ENCODE results near the gene GIN1.
"Not testable (repeated sequence)": the region's sequence is repeated elsewhere in the genome, so short reads cannot be mapped to it uniquely, and the experiment has no call there.

GIN1 gene

DNA sequence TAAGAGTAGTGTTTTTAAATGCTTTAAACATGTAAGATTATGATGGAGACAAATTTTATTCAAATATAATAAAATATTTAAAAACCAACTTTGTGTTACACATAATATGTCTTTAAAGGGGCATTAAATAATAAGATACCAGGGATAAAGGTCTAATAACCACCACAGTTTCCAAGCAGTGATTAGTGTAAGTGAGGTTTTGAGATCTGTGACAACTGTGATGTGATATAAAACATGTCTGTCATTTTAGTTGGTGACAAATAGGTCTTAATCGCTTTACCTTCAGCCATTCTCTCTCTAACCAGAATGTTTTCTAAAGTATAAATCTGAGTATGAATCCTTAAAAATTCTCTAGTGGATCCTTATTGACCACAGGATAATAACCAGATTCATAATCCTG, 28.3 kb upstream of the GIN1 start:
- DNase-seq (ENCODE audit: low read depth in 1 of 2, low spot score in 1 of 2), result no peak
- H3K27me3 ChIP-seq (ENCODE audit: insufficient read depth, poor library complexity, severe bottlenecking), result no peaks in the 10 kb centered on the region
- no peak overlapping the region for H3K4me3 ChIP-seq (replicated peaks; ENCODE audit: insufficient read depth, low read length)
- no peak overlapping the region for H3K27ac ChIP-seq (replicated peaks)
- TF ChIP-seq, protein P1, sequence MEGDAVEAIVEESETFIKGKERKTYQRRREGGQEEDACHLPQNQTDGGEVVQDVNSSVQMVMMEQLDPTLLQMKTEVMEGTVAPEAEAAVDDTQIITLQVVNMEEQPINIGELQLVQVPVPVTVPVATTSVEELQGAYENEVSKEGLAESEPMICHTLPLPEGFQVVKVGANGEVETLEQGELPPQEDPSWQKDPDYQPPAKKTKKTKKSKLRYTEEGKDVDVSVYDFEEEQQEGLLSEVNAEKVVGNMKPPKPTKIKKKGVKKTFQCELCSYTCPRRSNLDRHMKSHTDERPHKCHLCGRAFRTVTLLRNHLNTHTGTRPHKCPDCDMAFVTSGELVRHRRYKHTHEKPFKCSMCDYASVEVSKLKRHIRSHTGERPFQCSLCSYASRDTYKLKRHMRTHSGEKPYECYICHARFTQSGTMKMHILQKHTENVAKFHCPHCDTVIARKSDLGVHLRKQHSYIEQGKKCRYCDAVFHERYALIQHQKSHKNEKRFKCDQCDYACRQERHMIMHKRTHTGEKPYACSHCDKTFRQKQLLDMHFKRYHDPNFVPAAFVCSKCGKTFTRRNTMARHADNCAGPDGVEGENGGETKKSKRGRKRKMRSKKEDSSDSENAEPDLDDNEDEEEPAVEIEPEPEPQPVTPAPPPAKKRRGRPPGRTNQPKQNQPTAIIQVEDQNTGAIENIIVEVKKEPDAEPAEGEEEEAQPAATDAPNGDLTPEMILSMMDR (IDR thresholded peaks at IDR 0.05; ENCODE audit: insufficient read depth, low read length), result no peak
- no peak for TF ChIP-seq GABPA (IDR thresholded peaks at IDR 0.05; ENCODE audit: low read depth)
- TF ChIP-seq, protein P2, sequence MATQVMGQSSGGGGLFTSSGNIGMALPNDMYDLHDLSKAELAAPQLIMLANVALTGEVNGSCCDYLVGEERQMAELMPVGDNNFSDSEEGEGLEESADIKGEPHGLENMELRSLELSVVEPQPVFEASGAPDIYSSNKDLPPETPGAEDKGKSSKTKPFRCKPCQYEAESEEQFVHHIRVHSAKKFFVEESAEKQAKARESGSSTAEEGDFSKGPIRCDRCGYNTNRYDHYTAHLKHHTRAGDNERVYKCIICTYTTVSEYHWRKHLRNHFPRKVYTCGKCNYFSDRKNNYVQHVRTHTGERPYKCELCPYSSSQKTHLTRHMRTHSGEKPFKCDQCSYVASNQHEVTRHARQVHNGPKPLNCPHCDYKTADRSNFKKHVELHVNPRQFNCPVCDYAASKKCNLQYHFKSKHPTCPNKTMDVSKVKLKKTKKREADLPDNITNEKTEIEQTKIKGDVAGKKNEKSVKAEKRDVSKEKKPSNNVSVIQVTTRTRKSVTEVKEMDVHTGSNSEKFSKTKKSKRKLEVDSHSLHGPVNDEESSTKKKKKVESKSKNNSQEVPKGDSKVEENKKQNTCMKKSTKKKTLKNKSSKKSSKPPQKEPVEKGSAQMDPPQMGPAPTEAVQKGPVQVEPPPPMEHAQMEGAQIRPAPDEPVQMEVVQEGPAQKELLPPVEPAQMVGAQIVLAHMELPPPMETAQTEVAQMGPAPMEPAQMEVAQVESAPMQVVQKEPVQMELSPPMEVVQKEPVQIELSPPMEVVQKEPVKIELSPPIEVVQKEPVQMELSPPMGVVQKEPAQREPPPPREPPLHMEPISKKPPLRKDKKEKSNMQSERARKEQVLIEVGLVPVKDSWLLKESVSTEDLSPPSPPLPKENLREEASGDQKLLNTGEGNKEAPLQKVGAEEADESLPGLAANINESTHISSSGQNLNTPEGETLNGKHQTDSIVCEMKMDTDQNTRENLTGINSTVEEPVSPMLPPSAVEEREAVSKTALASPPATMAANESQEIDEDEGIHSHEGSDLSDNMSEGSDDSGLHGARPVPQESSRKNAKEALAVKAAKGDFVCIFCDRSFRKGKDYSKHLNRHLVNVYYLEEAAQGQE (IDR thresholded peaks at IDR 0.05; ENCODE audit: insufficient replicate concordance, low read depth), result no peak
- TF ChIP-seq POLR2AphosphoS5 (IDR thresholded peaks at IDR 0.05; ENCODE audit: low read depth), result no peak
- TF ChIP-seq SPI1 (IDR thresholded peaks at IDR 0.05; ENCODE audit: borderline replicate concordance, low read depth), result no peak

DNA sequence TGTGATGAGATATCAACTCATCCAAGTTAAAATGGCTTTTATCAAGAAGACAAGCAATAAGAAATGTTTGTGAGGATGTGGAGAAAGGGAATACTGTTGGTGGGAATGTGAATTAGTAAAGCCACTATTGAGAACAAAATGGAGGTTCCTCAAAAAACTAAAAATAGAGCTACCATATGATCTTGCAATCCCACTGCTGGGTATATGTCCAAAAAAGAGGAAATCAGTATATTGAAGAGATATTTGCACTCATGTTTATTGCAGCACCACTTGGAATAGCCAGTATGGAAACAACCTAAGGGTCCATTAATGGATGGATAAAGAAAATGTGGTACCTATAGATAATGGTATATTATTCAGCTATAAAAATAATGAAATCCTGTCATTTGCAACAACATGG, 25.3 kb upstream of the GIN1 start:
- Histone ChIP-seq H3K27ac (replicated peaks) (no peak overlapping the region), H3K27me3 (ENCODE audit: insufficient read depth, poor library complexity, severe bottlenecking) (no peaks in the 10 kb centered on the region), H3K4me3 (replicated peaks; ENCODE audit: insufficient read depth, low read length) (no peak overlapping the region)
- TF ChIP-seq, protein P1 (IDR thresholded peaks at IDR 0.05; ENCODE audit: insufficient read depth, low read length), result no peak
- peak; percentile 72 for TF ChIP-seq SPI1 (IDR thresholded peaks at IDR 0.05; ENCODE audit: borderline replicate concordance, low read depth)
- no peak for DNase-seq (ENCODE audit: low read depth in 1 of 2, low spot score in 1 of 2)

DNA sequence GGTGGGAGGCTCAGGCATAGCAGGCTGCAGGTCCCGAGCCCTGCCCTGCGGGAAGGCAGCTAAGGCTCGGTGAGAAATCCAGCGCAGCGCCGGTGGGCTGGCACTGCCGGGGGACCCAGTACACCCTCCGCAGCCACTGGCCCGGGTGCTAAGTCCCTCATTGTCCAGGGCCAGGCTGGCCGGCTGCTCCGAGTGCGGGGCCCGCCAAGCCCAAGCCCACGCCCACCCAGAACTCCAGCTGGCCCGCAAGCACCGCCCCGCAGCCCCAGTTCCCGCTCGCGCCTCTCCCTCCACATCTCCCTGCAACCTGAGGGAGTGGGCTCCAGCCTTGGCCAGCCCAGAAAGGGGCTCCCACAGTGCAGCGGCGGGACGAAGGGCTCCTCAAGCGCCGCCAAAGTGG, 22.2 kb upstream of the GIN1 start:
- not testable (repeated sequence) for H3K4me3 ChIP-seq (replicated peaks; ENCODE audit: insufficient read depth, low read length)

DNA sequence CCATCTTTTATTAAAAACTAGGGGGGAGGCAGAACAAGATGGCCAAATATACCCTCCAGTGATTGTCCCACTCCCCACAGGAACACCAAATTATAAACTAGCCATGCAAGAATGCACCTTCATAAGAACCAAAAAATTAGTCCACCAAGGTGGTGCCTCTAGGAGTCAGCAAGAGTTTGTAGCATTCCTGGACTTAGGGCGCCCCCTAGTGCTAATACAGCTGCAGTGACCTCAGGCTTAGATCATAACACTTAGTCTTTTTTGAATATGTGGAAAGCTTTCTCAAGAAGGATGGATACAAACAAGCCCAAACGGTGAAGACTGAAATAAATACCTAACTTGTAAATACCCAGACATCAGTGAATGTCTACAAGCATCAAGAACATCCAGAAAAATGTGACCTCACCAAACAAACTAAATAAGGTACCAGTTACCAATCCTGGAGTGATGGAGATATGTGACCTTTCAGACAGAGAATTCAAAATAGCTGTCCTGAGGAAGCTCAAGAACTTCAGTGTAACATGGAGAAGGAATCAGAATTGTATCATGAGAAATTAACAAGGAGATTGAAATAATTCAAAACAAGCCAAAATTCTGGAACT, 19.4 kb upstream of the GIN1 start:
- Histone ChIP-seq H3K27ac (replicated peaks) (no peak overlapping the region), H3K27me3 (ENCODE audit: insufficient read depth, poor library complexity, severe bottlenecking) (no peaks in the 10 kb centered on the region), H3K4me3 (replicated peaks; ENCODE audit: insufficient read depth, low read length) (no peak overlapping the region)
- TF ChIP-seq, protein P1 (IDR thresholded peaks at IDR 0.05; ENCODE audit: insufficient read depth, low read length), result peak; percentile 60
- no peak for TF ChIP-seq SPI1 (IDR thresholded peaks at IDR 0.05; ENCODE audit: borderline replicate concordance, low read depth)
- DNase-seq (ENCODE audit: low read depth in 1 of 2, low spot score in 1 of 2), result peak in 1 of 2 experiments; percentile 64

More for the DNA sequence above, 22.2 kb upstream of the GIN1 start:
- H3K27me3 ChIP-seq (ENCODE audit: insufficient read depth, poor library complexity, severe bottlenecking); DNase-seq (ENCODE audit: low read depth in 1 of 2, low spot score in 1 of 2); H3K27ac ChIP-seq (replicated peaks): not testable (repeated sequence)

DNA sequence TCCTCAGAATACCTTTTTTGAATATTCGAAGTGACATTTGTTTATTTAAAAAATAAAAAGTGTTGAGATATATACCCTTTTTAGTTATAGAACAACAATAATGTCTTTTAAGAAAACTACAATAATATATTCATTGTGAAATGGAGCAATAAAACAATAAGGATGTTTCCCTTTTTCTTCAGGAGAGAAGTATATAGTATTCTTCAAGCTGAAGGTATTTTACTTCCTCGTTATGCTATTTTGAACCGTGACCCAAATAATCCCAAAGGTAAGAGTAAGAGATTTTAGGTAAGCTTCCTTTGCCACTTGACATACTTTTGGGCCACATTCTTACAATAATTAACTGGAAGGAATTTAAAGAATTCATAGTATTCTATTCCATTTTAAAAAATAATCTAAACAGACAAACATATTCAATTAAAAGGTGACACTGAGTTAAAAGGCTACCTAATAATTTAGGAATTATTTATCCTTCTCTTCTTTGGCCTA, 18.3 kb upstream of the GIN1 start:
- DNase-seq (ENCODE audit: low read depth in 1 of 2, low spot score in 1 of 2), result no peak
- no peak overlapping the region for H3K27ac ChIP-seq (replicated peaks)
- H3K4me3 ChIP-seq (replicated peaks; ENCODE audit: insufficient read depth, low read length), result no peak overlapping the region
- TF ChIP-seq GABPA (IDR thresholded peaks at IDR 0.05; ENCODE audit: low read depth) (no peak), POLR2AphosphoS5 (IDR thresholded peaks at IDR 0.05; ENCODE audit: low read depth) (no peak), SPI1 (IDR thresholded peaks at IDR 0.05; ENCODE audit: borderline replicate concordance, low read depth) (no peak)
- TF ChIP-seq, protein P2 (IDR thresholded peaks at IDR 0.05; ENCODE audit: insufficient replicate concordance, low read depth), result no peak
- TF ChIP-seq, protein P1 (IDR thresholded peaks at IDR 0.05; ENCODE audit: insufficient read depth, low read length), result no peak
- H3K27me3 ChIP-seq (ENCODE audit: insufficient read depth, poor library complexity, severe bottlenecking), result no peaks in the 10 kb centered on the region

All from HL-60 (cell line).